ENCODE data around the gene REXO2. TPM values are rescaled to one million over a fixed set of nuclear protein-coding genes. Genes with fewer than 3 reads are reported as not detected.

The REXO2 gene
- total and polyA plus RNA-seq, 2 of the 8 experiments (the other 6 are each of a cell fraction or from before 2014, with no cell fraction given) = 111 to 114 TPM

- TF ChIP-seq TCF12 (IDR thresholded peaks at IDR 0.05; ENCODE audit: low read depth, low read length) (no peak), JUN (IDR thresholded peaks at IDR 0.05; ENCODE audit: low read depth, low read length) (no peak), TAF7 (optimal IDR thresholded peaks at IDR 0.05; ENCODE audit: borderline replicate concordance, low read depth, low read length) (no peak), TAF1 (IDR thresholded peaks at IDR 0.05; ENCODE audit: low read depth, low read length) (no peak), EZH2 (IDR thresholded peaks at IDR 0.05; ENCODE audit: low read depth, low read length, severe bottlenecking) (no peak), JUND (IDR thresholded peaks at IDR 0.05; ENCODE audit: low read length) (no peak), CBX8 (IDR thresholded peaks at IDR 0.05; ENCODE audit: borderline replicate concordance, low read depth, low read length) (no peak), RXRA (IDR thresholded peaks at IDR 0.05; ENCODE audit: insufficient read depth, low read depth, low read length) (no peak), TBP (IDR thresholded peaks at IDR 0.05; ENCODE audit: low read depth, low read length) (no peak), BCL11A (IDR thresholded peaks at IDR 0.05; ENCODE audit: low read depth in 2 of 2, low read length in 2 of 2) (no peak), CREB1 (IDR thresholded peaks at IDR 0.05) (no peak), SUZ12 (IDR thresholded peaks at IDR 0.05; ENCODE audit: low read length) (no peak), POLR2AphosphoS5 (IDR thresholded peaks at IDR 0.05; ENCODE audit: low read depth, low read length) (no peak), RNF2 (IDR thresholded peaks at IDR 0.05; ENCODE audit: borderline replicate concordance, low read depth, low read length, missing control alignments, poor library complexity, severe bottlenecking) (no peak), YY1 (IDR thresholded peaks at IDR 0.05; ENCODE audit: low read depth, low read length) (no peak), ASH2L (IDR thresholded peaks at IDR 0.05; ENCODE audit: low read length) (no peak), SP2 (IDR thresholded peaks at IDR 0.05; ENCODE audit: low read length) (no peak), CTCF (IDR thresholded peaks at IDR 0.05; ENCODE audit: control extremely low read depth in 1 of 3, insufficient read depth in 1 of 3, low read depth in 1 of 3, low read length in 3 of 3) (no peak)
Observed at GRCh38 chr11:114396916-114397315, 42.4 kb upstream of the REXO2 start (continued).

Data from H1 (cell line).